HG02623 (cell line): ENCODE data around the gene PRUNE2.
A peak's percentile ranks its signal among the peaks of the same experiment; 100 is the strongest.
"Not testable (repeated sequence)": the region's sequence is repeated elsewhere in the genome, so short reads cannot be mapped to it uniquely, and the experiment has no call there.

ENCODE experiments used
- ATAC-seq: cut with Tn5 transposase; IDR thresholded peaks from one replicate; pipeline ENCODE4 v1.9.1; 2021; ENCODE audit warnings: moderate library complexity; ENCODE audit not compliant: unreplicated experiment

PRUNE2 gene

GRCh38 chr9:76605321-76605900 is 300.5 kb downstream of the PRUNE2 start:
- ATAC-seq: peak; percentile 87

GRCh38 chr9:76603931-76604570 is 301.9 kb downstream of the PRUNE2 start:
- no peak for ATAC-seq

GRCh38 chr9:76603448-76603895 is 302.4 kb downstream of the PRUNE2 start:
- no peak for ATAC-seq

GRCh38 chr9:76602199-76602598 is 303.7 kb downstream of the PRUNE2 start:
- ATAC-seq: no peak

- ATAC-seq: no peak
These were observed 305.8 kb downstream of the PRUNE2 start for GRCh38 chr9:76600007-76600615.

- ATAC-seq: no peak
These were observed 306.9 kb downstream of the PRUNE2 start for GRCh38 chr9:76598981-76599380.

GRCh38 chr9:76595645-76596044 is 310.3 kb downstream of the PRUNE2 start:
- ATAC-seq: no peak

GRCh38 chr9:76594764-76595424 is 311.0 kb downstream of the PRUNE2 start:
- ATAC-seq: no peak

- ATAC-seq: not testable (repeated sequence)
These were observed 311.8 kb downstream of the PRUNE2 start for GRCh38 chr9:76593961-76594735.

- ATAC-seq: no peak
These were observed 313.0 kb downstream of the PRUNE2 start for GRCh38 chr9:76592974-76593347.

GRCh38 chr9:76592091-76592973 is 313.6 kb downstream of the PRUNE2 start:
- ATAC-seq: no peak

- no peak for ATAC-seq
These were observed 314.5 kb downstream of the PRUNE2 start for GRCh38 chr9:76591256-76591950.

GRCh38 chr9:76588316-76588715 is 317.6 kb downstream of the PRUNE2 start:
- ATAC-seq: no peak

- ATAC-seq: no peak
These were observed 319.3 kb downstream of the PRUNE2 start for GRCh38 chr9:76586390-76587314.

GRCh38 chr9:76585487-76586389 is 320.2 kb downstream of the PRUNE2 start:
- ATAC-seq: no peak

- ATAC-seq: no peak
These were observed 322.7 kb downstream of the PRUNE2 start for GRCh38 chr9:76583256-76583655.

GRCh38 chr9:76581731-76582130 is 324.2 kb downstream of the PRUNE2 start:
- no peak for ATAC-seq
